IMR-90 (cell line): ENCODE data around the gene NACC2. TPM values are rescaled to one million over a fixed set of nuclear protein-coding genes. Genes with fewer than 3 reads are reported as not detected.
"Not testable (repeated sequence)": the region's sequence is repeated elsewhere in the genome, so short reads cannot be mapped to it uniquely, and the experiment has no call there.

Experiments
- ATAC-seq: fragments of 200-7000 bp; cut with Tn5 transposase; 2 replicates; pipeline ENCODE4 v1.9.1; 2020; ENCODE audit warnings: low read depth, mild to moderate bottlenecking, moderate library complexity
- BruUV-seq: library from RNA; stranded (reverse); fragments of 400-500 nt; replicated peaks from 2 replicates; lab custom pipeline; 2021; lab: Mats Ljungman, UMichigan
- CTCF ChIA-PET: fragments of 300-600 bp; formaldehyde crosslinking; extraction: SDS; loops from one replicate; lab custom pipeline; 2021; ENCODE audit warnings: antibody characterized with exemption; lab: Yijun Ruan, JAX
- POLR2A ChIA-PET: fragments of 300-600 bp; sonication (Branson Sonifier 250); formaldehyde crosslinking; loops from one replicate; lab custom pipeline; 2022; ENCODE audit warnings: antibody characterized with exemption; ENCODE audit not compliant: unreplicated experiment; lab: Charles Lee
- DNase-seq: peaks from one replicate; pipeline ENCODE4 v3.0.0; 2013
- H2AFZ ChIP-seq: replicated peaks from 2 replicates; pipeline ENCODE3; 2013; ENCODE audit warnings: low read length, mild to moderate bottlenecking; ENCODE audit not compliant: poor library complexity
- H2AK5ac ChIP-seq: 2 replicates; pipeline ENCODE4 v1.6.1; 2013; ENCODE audit warnings: low read depth, low read length, inconsistent platforms
- H2AK9ac ChIP-seq: replicated peaks from 2 replicates; pipeline ENCODE3; 2013; ENCODE audit warnings: mild to moderate bottlenecking, low read depth, low read length, moderate library complexity; ENCODE audit not compliant: poor library complexity
- H2BK120ac ChIP-seq: 2 replicates; pipeline ENCODE4 v1.6.1; 2013; ENCODE audit warnings: low read depth, low read length, inconsistent platforms
- H2BK15ac ChIP-seq: 3 replicates; pipeline ENCODE4 v1.6.1; 2013; ENCODE audit warnings: low read depth, low read length, inconsistent platforms
- H2BK20ac ChIP-seq: 2 replicates; pipeline ENCODE4 v1.6.1; 2013; ENCODE audit warnings: low read depth, mild to moderate bottlenecking, inconsistent platforms, low read length, moderate library complexity
- H2BK5ac ChIP-seq: 2 replicates; pipeline ENCODE4 v1.6.1; 2013; ENCODE audit warnings: mild to moderate bottlenecking, low read depth, low read length, inconsistent platforms; ENCODE audit not compliant: poor library complexity, severe bottlenecking
- H3K14ac ChIP-seq: replicated peaks from 2 replicates; pipeline ENCODE4 v1.6.1; 2013; ENCODE audit warnings: low read depth, low read length, inconsistent platforms
- H3K18ac ChIP-seq: 2 replicates; pipeline ENCODE4 v1.6.1; 2013; ENCODE audit warnings: low read depth, low read length, control low read depth
- H3K23ac ChIP-seq: 2 replicates; pipeline ENCODE4 v1.6.1; 2013; ENCODE audit warnings: low read depth, low read length, inconsistent platforms
- H3K27ac ChIP-seq: 2 replicates; pipeline ENCODE4 v1.5.1; 2013; ENCODE audit warnings: mild to moderate bottlenecking, control low read depth, low read length; ENCODE audit not compliant: insufficient read depth
- H3K27me3 ChIP-seq: 2 replicates; pipeline ENCODE4 v1.6.1; 2013; ENCODE audit warnings: low read length; ENCODE audit not compliant: control insufficient read depth, insufficient read depth
- H3K36me3 ChIP-seq: 2 replicates; pipeline ENCODE4 v1.6.1; 2013; ENCODE audit warnings: low read length, mixed read lengths; ENCODE audit not compliant: control insufficient read depth, insufficient read depth
- H3K4ac ChIP-seq: 2 replicates; pipeline ENCODE4 v1.6.1; 2013; ENCODE audit warnings: low read depth, low read length, inconsistent platforms
- H3K4me1 ChIP-seq: 2 replicates; pipeline ENCODE4 v1.6.1; 2013; ENCODE audit warnings: low read length, mixed read lengths; ENCODE audit not compliant: control insufficient read depth, insufficient read depth
- H3K4me2 ChIP-seq: 2 replicates; pipeline ENCODE4 v1.6.1; 2013; ENCODE audit warnings: low read depth, mild to moderate bottlenecking, control low read depth, low read length, moderate library complexity
- H3K4me3 ChIP-seq: 2 replicates; pipeline ENCODE4 v1.5.1; 2013; ENCODE audit warnings: low read depth, mild to moderate bottlenecking, control low read depth, low read length, moderate library complexity; ENCODE audit not compliant: insufficient read depth
- H3K56ac ChIP-seq: 2 replicates; pipeline ENCODE4 v1.6.1; 2013; ENCODE audit warnings: low read length, inconsistent platforms; ENCODE audit not compliant: insufficient read depth; ENCODE audit errors: extremely low read depth
- H3K79me1 ChIP-seq, 2 experiments: 2 replicates each; pipeline ENCODE4 v1.6.1; 2013; ENCODE audit warnings: low read length in 2 of 2, inconsistent platforms in 1 of 2, low read depth in 1 of 2
- H3K9ac ChIP-seq: 2 replicates; pipeline ENCODE4 v1.6.1; 2013; ENCODE audit warnings: low read depth, low read length, control low read depth
- H3K9me1 ChIP-seq: 2 replicates; pipeline ENCODE4 v1.6.1; 2013; ENCODE audit warnings: low read length, inconsistent platforms; ENCODE audit not compliant: insufficient read depth
- H3K9me3 ChIP-seq: 2 replicates; pipeline ENCODE4 v1.6.1; 2013; ENCODE audit warnings: low read length; ENCODE audit not compliant: control insufficient read depth, insufficient read depth
- H4K20me1 ChIP-seq: 2 replicates; pipeline ENCODE4 v1.6.1; 2013; ENCODE audit warnings: low read length, inconsistent platforms; ENCODE audit not compliant: insufficient read depth
- H4K5ac ChIP-seq: 2 replicates; pipeline ENCODE4 v1.6.1; 2013; ENCODE audit warnings: mild to moderate bottlenecking, low read depth, low read length, control low read depth
- H4K8ac ChIP-seq, 2 experiments: 2 replicates each; pipeline ENCODE4 v1.6.1; 2013; ENCODE audit warnings: low read depth in 2 of 2, low read length in 2 of 2, control low read depth in 1 of 2, inconsistent platforms in 1 of 2
- H4K91ac ChIP-seq: 2 replicates; pipeline ENCODE4 v1.6.1; 2013; ENCODE audit warnings: low read depth, low read length, inconsistent platforms; ENCODE audit not compliant: insufficient read depth
- RFX5 ChIP-seq: IDR thresholded peaks from 2 replicates; pipeline ENCODE4 v1.8.0; 2012; ENCODE audit warnings: low read depth, mild to moderate bottlenecking, low read length, moderate library complexity
- WGBS, 2 experiments: methylation state at CpG; one replicate each; pipeline versions ENCODE4 v1.1.5 to v1.1.7; 2013; ENCODE audit warnings: missing lambda C conversion rate in 2 of 2; ENCODE audit not compliant: insufficient read length in 1 of 2; ENCODE audit errors: extremely low coverage in 2 of 2; 5-methylcytosine and 5-hydroxymethylcytosine counted together
- dilution Hi-C: fragments of 300-500 bp; cut with HindIII; formaldehyde crosslinking; loops from one replicate; pipeline ENCODE4 v1.14.3; 2018; ENCODE audit warnings: low sequenced_read_pairs; ENCODE audit not compliant: unreplicated experiment
- in situ Hi-C: fragments of 300-500 bp; cut with MboI; formaldehyde crosslinking; loops from 3 replicates; pipeline ENCODE4 v1.14.3; 2019; ENCODE audit warnings: low sequenced_read_pairs, inconsistent platforms, mixed read lengths
- intact Hi-C: fragments of 100-400 bp; cut with micrococcal nuclease; formaldehyde crosslinking; loops from 2 replicates; pipeline ENCODE4 v1.10.0; 2022
- polyA plus RNA-seq, 3 experiments: library from polyadenylated mRNA; depleted of rRNA; stranded (reverse); fragments of >200 nt; gene quantifications; 2 replicates each; pipeline ENCODE4 v1.2.3, GENCODE V29; 2012; ENCODE audit warnings: low replicate concordance in 1 of 3
- total RNA-seq: library from RNA; depleted of rRNA; stranded (reverse); fragments of >200 nt; gene quantifications from 2 replicates; pipeline ENCODE4 v1.2.3, GENCODE V29; 2012
- TF ChIP-seq, protein P1 (sequence below): fragments of 150-350 bp; IDR thresholded peaks from 2 replicates; pipeline ENCODE4 v1.6.1; 2017; ENCODE audit warnings: mild to moderate bottlenecking, antibody characterized with exemption, low read length, low read depth

NACC2 gene
- total and polyA plus RNA-seq, 2 of the 4 experiments (the other 2 are of a cell fraction): 7.9 to 19.0 TPM

GRCh38 chr9:136028760-136029470 is 66.2 kb downstream of the NACC2 start:
- no peak overlapping the region for H3K18ac ChIP-seq
- no TSS peak for BruUV-seq
- peaks cover 15% of the 10 kb centered on the region for H3K36me3 ChIP-seq
- H4K5ac ChIP-seq: no peak overlapping the region
- H3K14ac ChIP-seq: no peak overlapping the region
- 100% methylated on average over 1 of the region's 10 CpGs; no CpG with 5 or more reads in 1 of the 2 experiments for WGBS, 2 experiments
- H2BK120ac ChIP-seq: no peak overlapping the region
- H3K4me3 ChIP-seq: no peak overlapping the region
- no peak overlapping the region for H3K4ac ChIP-seq
- no peak overlapping the region for H3K56ac ChIP-seq
- H2AFZ ChIP-seq: no peak overlapping the region
- ChIA-PET CTCF (no interaction called here), POLR2A (no interaction called here)
- no peak overlapping the region for H2BK5ac ChIP-seq
- ATAC-seq: no peak
- H3K27ac ChIP-seq: no peak overlapping the region
- no peaks in the 10 kb centered on the region for H3K9me3 ChIP-seq
- H3K79me1 ChIP-seq: peaks cover 22 to 75% of the 10 kb centered on the region in 2 experiments
- H2BK20ac ChIP-seq: no peak overlapping the region
- H2BK15ac ChIP-seq: no peak overlapping the region
- peaks cover 18% of the 10 kb centered on the region for H3K9me1 ChIP-seq
- TF ChIP-seq RFX5: no peak
- TF ChIP-seq, protein P1, sequence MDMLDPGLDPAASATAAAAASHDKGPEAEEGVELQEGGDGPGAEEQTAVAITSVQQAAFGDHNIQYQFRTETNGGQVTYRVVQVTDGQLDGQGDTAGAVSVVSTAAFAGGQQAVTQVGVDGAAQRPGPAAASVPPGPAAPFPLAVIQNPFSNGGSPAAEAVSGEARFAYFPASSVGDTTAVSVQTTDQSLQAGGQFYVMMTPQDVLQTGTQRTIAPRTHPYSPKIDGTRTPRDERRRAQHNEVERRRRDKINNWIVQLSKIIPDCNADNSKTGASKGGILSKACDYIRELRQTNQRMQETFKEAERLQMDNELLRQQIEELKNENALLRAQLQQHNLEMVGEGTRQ: no peak
- H3K4me1 ChIP-seq: peaks cover 12% of the 10 kb centered on the region
- no peak overlapping the region for H3K9ac ChIP-seq
- dilution Hi-C loops: no loop called here
- no peak overlapping the region for H2AK9ac ChIP-seq
- H3K27me3 ChIP-seq: no peaks in the 10 kb centered on the region
- H2AK5ac ChIP-seq: no peak overlapping the region
- no peak overlapping the region for H4K8ac ChIP-seq
- in situ Hi-C loops: no loop called here
- H3K4me2 ChIP-seq: no peak overlapping the region
- H4K91ac ChIP-seq: no peak overlapping the region
- intact Hi-C loops: no loop called here
- peaks cover 58% of the 10 kb centered on the region for H4K20me1 ChIP-seq
- no peak overlapping the region for H3K23ac ChIP-seq
- DNase-seq: no peak

GRCh38 chr9:136026943-136027289 is 68.2 kb downstream of the NACC2 start:
- peaks cover 20% of the 10 kb centered on the region for H3K36me3 ChIP-seq

More at GRCh38 chr9:136026943-136027289, 68.2 kb downstream of the NACC2 start:
- dilution Hi-C loops, H3K27me3 ChIP-seq, H3K14ac ChIP-seq, DNase-seq, POLR2A ChIA-PET, H4K8ac ChIP-seq, H2BK20ac ChIP-seq, H2AFZ ChIP-seq, in situ Hi-C loops, H3K4ac ChIP-seq, H4K5ac ChIP-seq, H3K9ac ChIP-seq, ATAC-seq, H3K56ac ChIP-seq, H3K4me2 ChIP-seq, H2BK15ac ChIP-seq, H3K23ac ChIP-seq, H3K18ac ChIP-seq, H2BK5ac ChIP-seq, intact Hi-C loops, H2AK9ac ChIP-seq, CTCF ChIA-PET, H3K9me3 ChIP-seq, H3K4me3 ChIP-seq, H4K91ac ChIP-seq, H2AK5ac ChIP-seq, H3K27ac ChIP-seq, BruUV-seq, H2BK120ac ChIP-seq: not testable (repeated sequence)
- Histone ChIP-seq H3K79me1 (peaks cover 32 to 81% of the 10 kb centered on the region in 2 experiments), H3K4me1 (peaks cover 12% of the 10 kb centered on the region), H3K9me1 (peaks cover 30% of the 10 kb centered on the region), H4K20me1 (peaks cover 67% of the 10 kb centered on the region)
- 100% methylated on average over 1 of the region's 8 CpGs; no CpG with 5 or more reads in 1 of the 2 experiments for WGBS, 2 experiments
